ENCODE data around the gene ZNF778. TPM values are rescaled to one million over a fixed set of nuclear protein-coding genes. Genes with fewer than 3 reads are reported as not detected.

Gene ZNF778
- total and polyA plus RNA-seq, 2 of the 13 experiments (the other 11 are each of a cell fraction or from before 2014, with no cell fraction given): 3.8 to 7.2 TPM

DNA sequence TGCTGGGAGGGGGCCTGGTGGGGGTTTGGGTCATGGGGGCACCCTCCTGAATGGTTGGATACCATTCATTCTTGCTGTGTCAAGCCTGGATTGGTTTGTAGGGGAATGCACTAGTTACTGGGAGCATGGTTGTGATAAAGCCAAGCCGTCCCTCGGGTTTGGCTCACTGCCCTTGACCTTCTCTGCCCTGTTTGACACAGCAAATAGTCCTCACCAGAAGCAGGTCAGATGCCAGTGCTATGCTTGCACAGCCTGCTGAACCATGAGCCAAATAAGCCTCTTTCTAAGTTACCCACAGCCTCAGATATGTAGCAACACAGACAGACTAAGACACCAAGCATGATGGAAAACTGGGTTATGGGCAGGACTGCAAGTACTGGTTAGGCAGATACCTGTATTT, 14.6 kb downstream of the ZNF778 start (continued):
- TF ChIP-seq ZNF530 (CRISPR knock-in tag; IDR thresholded peaks at IDR 0.05; ENCODE audit: low read depth) (no peak), NONO (IDR thresholded peaks at IDR 0.05) (no peak), NONO (CRISPR knock-in tag; conservative IDR thresholded peaks at IDR 0.05) (peak; percentile 87), ZNF282 (IDR thresholded peaks at IDR 0.05; ENCODE audit: partially characterized antibody) (no peak), PCBP1 (IDR thresholded peaks at IDR 0.05; ENCODE audit: borderline replicate concordance, low read depth, low read length) (no peak), ZNF496 (CRISPR knock-in tag; IDR thresholded peaks at IDR 0.05; ENCODE audit: insufficient replicate concordance) (no peak), ZNF232 (CRISPR knock-in tag; IDR thresholded peaks at IDR 0.05; ENCODE audit: borderline replicate concordance) (peak; percentile 38; the same call in 1 of the 2 replicates), XBP1 (CRISPR knock-in tag; IDR thresholded peaks at IDR 0.05) (no peak), RXRA (CRISPR knock-in tag; IDR thresholded peaks at IDR 0.05) (peak; percentile 96), ZNF367 (CRISPR knock-in tag; IDR thresholded peaks at IDR 0.05; ENCODE audit: borderline replicate concordance) (no peak), GFI1 (CRISPR knock-in tag; IDR thresholded peaks at IDR 0.05; ENCODE audit: borderline replicate concordance) (no peak), MAZ (IDR thresholded peaks at IDR 0.05; ENCODE audit: borderline replicate concordance, low read depth, low read length) (no peak), MAZ (CRISPR knock-in tag; IDR thresholded peaks at IDR 0.05; ENCODE audit: low read depth) (no peak; the same call in 1 of the 2 replicates)
- TF ChIP-seq, protein P1, sequence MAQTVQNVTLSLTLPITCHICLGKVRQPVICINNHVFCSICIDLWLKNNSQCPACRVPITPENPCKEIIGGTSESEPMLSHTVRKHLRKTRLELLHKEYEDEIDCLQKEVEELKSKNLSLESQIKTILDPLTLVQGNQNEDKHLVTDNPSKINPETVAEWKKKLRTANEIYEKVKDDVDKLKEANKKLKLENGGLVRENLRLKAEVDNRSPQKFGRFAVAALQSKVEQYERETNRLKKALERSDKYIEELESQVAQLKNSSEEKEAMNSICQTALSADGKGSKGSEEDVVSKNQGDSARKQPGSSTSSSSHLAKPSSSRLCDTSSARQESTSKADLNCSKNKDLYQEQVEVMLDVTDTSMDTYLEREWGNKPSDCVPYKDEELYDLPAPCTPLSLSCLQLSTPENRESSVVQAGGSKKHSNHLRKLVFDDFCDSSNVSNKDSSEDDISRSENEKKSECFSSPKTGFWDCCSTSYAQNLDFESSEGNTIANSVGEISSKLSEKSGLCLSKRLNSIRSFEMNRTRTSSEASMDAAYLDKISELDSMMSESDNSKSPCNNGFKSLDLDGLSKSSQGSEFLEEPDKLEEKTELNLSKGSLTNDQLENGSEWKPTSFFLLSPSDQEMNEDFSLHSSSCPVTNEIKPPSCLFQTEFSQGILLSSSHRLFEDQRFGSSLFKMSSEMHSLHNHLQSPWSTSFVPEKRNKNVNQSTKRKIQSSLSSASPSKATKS (CRISPR knock-in tag; IDR thresholded peaks at IDR 0.05): no peak
- TF ChIP-seq, protein P2, sequence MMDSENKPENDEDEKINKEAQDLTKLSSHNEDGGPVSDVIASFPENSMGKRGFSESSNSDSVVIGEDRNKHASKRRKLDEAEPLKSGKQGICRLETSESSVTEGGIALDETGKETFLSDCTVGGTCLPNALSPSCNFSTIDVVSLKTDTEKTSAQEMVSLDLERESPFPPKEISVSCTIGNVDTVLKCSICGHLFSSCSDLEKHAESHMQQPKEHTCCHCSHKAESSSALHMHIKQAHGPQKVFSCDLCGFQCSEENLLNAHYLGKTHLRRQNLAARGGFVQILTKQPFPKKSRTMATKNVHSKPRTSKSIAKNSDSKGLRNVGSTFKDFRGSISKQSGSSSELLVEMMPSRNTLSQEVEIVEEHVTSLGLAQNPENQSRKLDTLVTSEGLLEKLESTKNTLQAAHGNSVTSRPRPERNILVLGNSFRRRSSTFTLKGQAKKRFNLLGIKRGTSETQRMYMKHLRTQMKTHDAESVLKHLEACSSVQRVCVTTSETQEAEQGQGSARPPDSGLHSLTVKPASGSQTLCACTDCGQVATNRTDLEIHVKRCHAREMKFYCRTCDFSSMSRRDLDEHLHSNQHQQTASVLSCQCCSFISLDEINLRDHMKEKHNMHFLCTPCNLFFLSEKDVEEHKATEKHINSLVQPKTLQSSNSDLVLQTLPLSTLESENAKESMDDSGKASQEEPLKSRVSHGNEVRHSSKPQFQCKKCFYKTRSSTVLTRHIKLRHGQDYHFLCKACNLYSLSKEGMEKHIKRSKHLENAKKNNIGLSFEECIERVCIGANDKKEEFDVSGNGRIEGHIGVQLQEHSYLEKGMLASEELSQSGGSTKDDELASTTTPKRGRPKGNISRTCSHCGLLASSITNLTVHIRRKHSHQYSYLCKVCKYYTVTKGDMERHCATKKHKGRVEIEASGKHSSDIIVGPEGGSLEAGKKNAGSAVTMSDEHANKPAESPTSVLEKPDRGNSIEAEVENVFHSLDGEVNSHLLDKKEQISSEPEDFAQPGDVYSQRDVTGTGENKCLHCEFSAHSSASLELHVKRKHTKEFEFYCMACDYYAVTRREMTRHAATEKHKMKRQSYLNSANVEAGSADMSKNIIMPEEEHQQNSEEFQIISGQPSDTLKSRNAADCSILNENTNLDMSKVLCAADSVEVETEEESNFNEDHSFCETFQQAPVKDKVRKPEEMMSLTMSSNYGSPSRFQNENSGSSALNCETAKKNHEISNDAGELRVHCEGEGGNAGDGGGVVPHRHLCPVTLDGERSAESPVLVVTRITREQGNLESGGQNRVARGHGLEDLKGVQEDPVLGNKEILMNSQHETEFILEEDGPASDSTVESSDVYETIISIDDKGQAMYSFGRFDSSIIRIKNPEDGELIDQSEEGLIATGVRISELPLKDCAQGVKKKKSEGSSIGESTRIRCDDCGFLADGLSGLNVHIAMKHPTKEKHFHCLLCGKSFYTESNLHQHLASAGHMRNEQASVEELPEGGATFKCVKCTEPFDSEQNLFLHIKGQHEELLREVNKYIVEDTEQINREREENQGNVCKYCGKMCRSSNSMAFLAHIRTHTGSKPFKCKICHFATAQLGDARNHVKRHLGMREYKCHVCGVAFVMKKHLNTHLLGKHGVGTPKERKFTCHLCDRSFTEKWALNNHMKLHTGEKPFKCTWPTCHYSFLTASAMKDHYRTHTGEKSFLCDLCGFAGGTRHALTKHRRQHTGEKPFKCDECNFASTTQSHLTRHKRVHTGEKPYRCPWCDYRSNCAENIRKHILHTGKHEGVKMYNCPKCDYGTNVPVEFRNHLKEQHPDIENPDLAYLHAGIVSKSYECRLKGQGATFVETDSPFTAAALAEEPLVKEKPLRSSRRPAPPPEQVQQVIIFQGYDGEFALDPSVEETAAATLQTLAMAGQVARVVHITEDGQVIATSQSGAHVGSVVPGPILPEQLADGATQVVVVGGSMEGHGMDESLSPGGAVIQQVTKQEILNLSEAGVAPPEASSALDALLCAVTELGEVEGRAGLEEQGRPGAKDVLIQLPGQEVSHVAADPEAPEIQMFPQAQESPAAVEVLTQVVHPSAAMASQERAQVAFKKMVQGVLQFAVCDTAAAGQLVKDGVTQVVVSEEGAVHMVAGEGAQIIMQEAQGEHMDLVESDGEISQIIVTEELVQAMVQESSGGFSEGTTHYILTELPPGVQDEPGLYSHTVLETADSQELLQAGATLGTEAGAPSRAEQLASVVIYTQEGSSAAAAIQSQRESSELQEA (CRISPR knock-in tag; IDR thresholded peaks at IDR 0.05; ENCODE audit: not compliant biosample characterization): no peak
- TF ChIP-seq, protein P3, sequence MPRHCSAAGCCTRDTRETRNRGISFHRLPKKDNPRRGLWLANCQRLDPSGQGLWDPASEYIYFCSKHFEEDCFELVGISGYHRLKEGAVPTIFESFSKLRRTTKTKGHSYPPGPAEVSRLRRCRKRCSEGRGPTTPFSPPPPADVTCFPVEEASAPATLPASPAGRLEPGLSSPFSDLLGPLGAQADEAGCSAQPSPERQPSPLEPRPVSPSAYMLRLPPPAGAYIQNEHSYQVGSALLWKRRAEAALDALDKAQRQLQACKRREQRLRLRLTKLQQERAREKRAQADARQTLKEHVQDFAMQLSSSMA (CRISPR knock-in tag; IDR thresholded peaks at IDR 0.05): no peak

Data from HepG2 (cell line).